Activated T-helper 2 cell treated with anti-CD3 and anti-CD28 coated beads, Interferon-gamma antibody, Interleukin-2, Interleukin-4, amounts not matched to agents 10 μg/mL and 5 μg/mL and 100 μg/mL, durations not matched to agents 14 hours and 24 hours and 36 hours (primary cell): ENCODE measurements around the gene WFDC1. TPM values are rescaled to one million over a fixed set of nuclear protein-coding genes. Genes with fewer than 3 reads are reported as not detected.

Experiments
- DNase-seq: peaks from one replicate; pipeline ENCODE4 v3.0.0; 2021; ENCODE audit warnings: low spot score
- H3K27ac Mint-ChIP-seq: one replicate; pipeline ENCODE4 v1.8.0; 2021; ENCODE audit warnings: mixed read lengths
- H3K27me3 Mint-ChIP-seq: one replicate; pipeline ENCODE4 v1.8.0; 2021; ENCODE audit warnings: low read depth, mixed read lengths
- H3K36me3 Mint-ChIP-seq: one replicate; pipeline ENCODE4 v1.8.0; 2021; ENCODE audit warnings: low read depth, mixed read lengths
- H3K4me1 Mint-ChIP-seq: one replicate; pipeline ENCODE4 v1.8.0; 2021; ENCODE audit warnings: low read depth, mixed read lengths
- H3K4me3 Mint-ChIP-seq: one replicate; pipeline ENCODE4 v1.8.0; 2021; ENCODE audit warnings: low read depth, mild to moderate bottlenecking, moderate library complexity, mixed read lengths
- H3K9me3 Mint-ChIP-seq: one replicate; pipeline ENCODE4 v1.8.0; 2021; ENCODE audit warnings: mixed read lengths
- intact Hi-C: fragments of 100-400 bp; cut with micrococcal nuclease; formaldehyde crosslinking; loops from one replicate; pipeline ENCODE4 v1.15.1; 2023
- total RNA-seq: library from RNA; stranded (reverse); gene quantifications from 2 replicates; pipeline ENCODE4 v1.2.3, GENCODE V29; 2022

WFDC1 gene
- total RNA-seq, result not detected in 2 replicates

GRCh38 chr16:84294531-84295142, at the start of gene WFDC1:
Gene WFDC1, plus strand, starts transcription at chr16:84294878. Its CDS starts 94 bp downstream, at chr16:84294972.
- Mint-ChIP-seq H3K27ac (no peak within 1 kb of the TSS), H3K9me3 (no peaks in the 10 kb centered on the region), H3K4me1 (no peaks in the 10 kb centered on the region), H3K4me3 (no peak within 1 kb of the TSS), H3K36me3 (no peaks in the 10 kb centered on the region), H3K27me3 (peaks cover 37% of the 10 kb centered on the region)
- no peak for DNase-seq
- intact Hi-C loops, result no loop called here

GRCh38 chr16:84245956-84246678, 48.6 kb upstream of the WFDC1 start:
- intact Hi-C loops, result no loop called here
- Mint-ChIP-seq H3K27me3 (peaks cover 5% of the 10 kb centered on the region), H3K4me3 (no peak overlapping the region), H3K4me1 (peaks cover 2% of the 10 kb centered on the region), H3K36me3 (no peaks in the 10 kb centered on the region), H3K27ac (no peak overlapping the region), H3K9me3 (no peaks in the 10 kb centered on the region)
- no peak for DNase-seq

GRCh38 chr16:84246679-84247077, 48.0 kb upstream of the WFDC1 start:
- Mint-ChIP-seq H3K4me1 (peaks cover 2% of the 10 kb centered on the region), H3K9me3 (no peaks in the 10 kb centered on the region), H3K27ac (no peak overlapping the region), H3K27me3 (peaks cover 10% of the 10 kb centered on the region), H3K4me3 (no peak overlapping the region), H3K36me3 (no peaks in the 10 kb centered on the region)
- intact Hi-C loops, result no loop called here
- no peak for DNase-seq

GRCh38 chr16:84247331-84247730, 47.3 kb upstream of the WFDC1 start:
- no peaks in the 10 kb centered on the region for H3K9me3 Mint-ChIP-seq
- peaks cover 2% of the 10 kb centered on the region for H3K4me1 Mint-ChIP-seq
- intact Hi-C loops, result no loop called here
- DNase-seq, result no peak
- H3K27ac Mint-ChIP-seq, result no peak overlapping the region
- H3K36me3 Mint-ChIP-seq, result no peaks in the 10 kb centered on the region
- no peak overlapping the region for H3K4me3 Mint-ChIP-seq
- peaks cover 9% of the 10 kb centered on the region for H3K27me3 Mint-ChIP-seq

GRCh38 chr16:84247844-84248243, 46.8 kb upstream of the WFDC1 start:
- no peak for DNase-seq
- Mint-ChIP-seq H3K27ac (no peak overlapping the region), H3K4me1 (peaks cover 2% of the 10 kb centered on the region), H3K36me3 (no peaks in the 10 kb centered on the region), H3K9me3 (no peaks in the 10 kb centered on the region), H3K27me3 (peaks cover 9% of the 10 kb centered on the region), H3K4me3 (no peak overlapping the region)
- intact Hi-C loops, result no loop called here

GRCh38 chr16:84252184-84252583, 42.5 kb upstream of the WFDC1 start:
- Mint-ChIP-seq H3K27me3 (peaks cover 11% of the 10 kb centered on the region), H3K36me3 (no peaks in the 10 kb centered on the region), H3K4me3 (no peak overlapping the region), H3K4me1 (no peaks in the 10 kb centered on the region), H3K9me3 (no peaks in the 10 kb centered on the region), H3K27ac (no peak overlapping the region)
- DNase-seq, result no peak
- intact Hi-C loops, result no loop called here

- Mint-ChIP-seq H3K4me1 (no peaks in the 10 kb centered on the region), H3K4me3 (no peak overlapping the region), H3K36me3 (no peaks in the 10 kb centered on the region)
These were observed 41.5 kb upstream of the WFDC1 start for GRCh38 chr16:84253173-84253572.

GRCh38 chr16:84254062-84254461, 40.6 kb upstream of the WFDC1 start:
- no peak for DNase-seq
- H3K4me3 Mint-ChIP-seq, result no peak overlapping the region
- intact Hi-C loops, result no loop called here
- no peaks in the 10 kb centered on the region for H3K9me3 Mint-ChIP-seq
- no peaks in the 10 kb centered on the region for H3K36me3 Mint-ChIP-seq
- no peaks in the 10 kb centered on the region for H3K4me1 Mint-ChIP-seq
- peaks cover 11% of the 10 kb centered on the region for H3K27me3 Mint-ChIP-seq
- H3K27ac Mint-ChIP-seq, result no peak overlapping the region

More at GRCh38 chr16:84253173-84253572, 41.5 kb upstream of the WFDC1 start:
- Mint-ChIP-seq H3K27ac (no peak overlapping the region), H3K27me3 (peaks cover 11% of the 10 kb centered on the region), H3K9me3 (no peaks in the 10 kb centered on the region)
- DNase-seq, result no peak
- intact Hi-C loops, result no loop called here

- intact Hi-C loops, result no loop called here
- Mint-ChIP-seq H3K36me3 (no peaks in the 10 kb centered on the region), H3K4me3 (no peak overlapping the region), H3K27ac (no peak overlapping the region), H3K27me3 (peaks cover 11% of the 10 kb centered on the region), H3K9me3 (no peaks in the 10 kb centered on the region), H3K4me1 (no peaks in the 10 kb centered on the region)
- no peak for DNase-seq
These were observed 39.4 kb upstream of the WFDC1 start for GRCh38 chr16:84255050-84255810.

GRCh38 chr16:84258266-84258665, 36.4 kb upstream of the WFDC1 start:
- H3K27ac Mint-ChIP-seq, result no peak overlapping the region
- H3K9me3 Mint-ChIP-seq, result no peaks in the 10 kb centered on the region
- H3K27me3 Mint-ChIP-seq, result peaks cover 4% of the 10 kb centered on the region
- H3K36me3 Mint-ChIP-seq, result no peaks in the 10 kb centered on the region
- H3K4me3 Mint-ChIP-seq, result no peak overlapping the region
- intact Hi-C loops, result no loop called here
- DNase-seq, result no peak
- H3K4me1 Mint-ChIP-seq, result no peaks in the 10 kb centered on the region

GRCh38 chr16:84259691-84260090, 35.0 kb upstream of the WFDC1 start:
- no peaks in the 10 kb centered on the region for H3K4me1 Mint-ChIP-seq
- intact Hi-C loops, result no loop called here
- H3K36me3 Mint-ChIP-seq, result no peaks in the 10 kb centered on the region
- H3K9me3 Mint-ChIP-seq, result no peaks in the 10 kb centered on the region
- no peak overlapping the region for H3K4me3 Mint-ChIP-seq
- H3K27ac Mint-ChIP-seq, result no peak overlapping the region
- no peak for DNase-seq
- no peaks in the 10 kb centered on the region for H3K27me3 Mint-ChIP-seq

GRCh38 chr16:84260766-84261554, 33.7 kb upstream of the WFDC1 start:
- Mint-ChIP-seq H3K27me3 (no peaks in the 10 kb centered on the region), H3K9me3 (no peaks in the 10 kb centered on the region), H3K4me3 (no peak overlapping the region), H3K27ac (no peak overlapping the region), H3K36me3 (no peaks in the 10 kb centered on the region), H3K4me1 (no peaks in the 10 kb centered on the region)
- no peak for DNase-seq
- intact Hi-C loops, result no loop called here
